Keratinocyte (primary cell): Measurements from ENCODE around the gene LEP. TPM values are rescaled to one million over a fixed set of nuclear protein-coding genes. Genes with fewer than 3 reads are reported as not detected.

ENCODE experiments used
- DNase-seq: peaks from one replicate; pipeline ENCODE4 v3.0.0-alpha.2; 2011; ENCODE audit warnings: low read depth, missing footprints, low spot score
- FAIRE-seq: peaks from 2 replicates; lab custom pipeline; 2011; peaks lifted over from hg19 to GRCh38; lab: Jason Lieb, UNC
- H2AFZ ChIP-seq: 2 replicates; pipeline ENCODE4 v1.6.0; 2012; ENCODE audit warnings: low read length, control low read depth, inconsistent platforms; ENCODE audit not compliant: control insufficient read depth
- H3K27ac ChIP-seq: 2 replicates; pipeline ENCODE4 v1.5.1; 2011; ENCODE audit warnings: low read length; ENCODE audit not compliant: control insufficient read depth, insufficient read depth
- H3K27me3 ChIP-seq: 3 replicates; pipeline ENCODE4 v1.6.0; 2011; ENCODE audit warnings: low read length; ENCODE audit not compliant: control insufficient read depth, insufficient read depth; ENCODE audit errors: extremely low read depth
- H3K36me3 ChIP-seq, 2 experiments: 2 replicates in 1 of 2; 3 replicates in 1 of 2; pipeline ENCODE4 v1.5.1; 2011; ENCODE audit warnings: low read length in 2 of 2, mild to moderate bottlenecking in 1 of 2; ENCODE audit not compliant: control insufficient read depth in 2 of 2, insufficient read depth in 2 of 2; ENCODE audit errors: extremely low read depth in 1 of 2
- H3K4me1 ChIP-seq: 3 replicates; pipeline ENCODE4 v1.5.1; 2011; ENCODE audit warnings: low read length; ENCODE audit not compliant: control insufficient read depth, insufficient read depth; ENCODE audit errors: extremely low read depth
- H3K4me2 ChIP-seq: 3 replicates; pipeline ENCODE4 v1.6.0; 2011; ENCODE audit warnings: low read depth, low read length; ENCODE audit not compliant: control insufficient read depth, insufficient read depth; ENCODE audit errors: extremely low read depth
- H3K4me3 ChIP-seq, 3 experiments: fragments of 200-600 bp in 1 of 3; sonication (generic) in 1 of 3; 2 replicates in 2 of 3; 3 replicates in 1 of 3; pipeline ENCODE4 v1.5.1; 2011 to 2016; ENCODE audit warnings: low read length in 3 of 3, mild to moderate bottlenecking in 3 of 3, control low read depth in 2 of 3, inconsistent platforms in 1 of 3, low read depth in 1 of 3, mixed read lengths in 1 of 3, mixed run types in 1 of 3, moderate library complexity in 1 of 3; ENCODE audit not compliant: control insufficient read depth in 2 of 3, insufficient read depth in 2 of 3; ENCODE audit errors: extremely low read depth in 1 of 3
- H3K79me2 ChIP-seq: 2 replicates; pipeline ENCODE4 v1.6.0; 2012; ENCODE audit warnings: low read length; ENCODE audit not compliant: control insufficient read depth, insufficient read depth
- H3K9ac ChIP-seq: 3 replicates; pipeline ENCODE4 v1.6.0; 2011; ENCODE audit warnings: low read length; ENCODE audit not compliant: control insufficient read depth, insufficient read depth; ENCODE audit errors: extremely low read depth
- H3K9me1 ChIP-seq: 3 replicates; pipeline ENCODE4 v1.6.0; 2011; ENCODE audit warnings: low read length; ENCODE audit not compliant: control insufficient read depth, insufficient read depth; ENCODE audit errors: extremely low read depth
- H3K9me3 ChIP-seq: 2 replicates; pipeline ENCODE4 v1.5.1; 2012; ENCODE audit warnings: low read depth, low read length; ENCODE audit not compliant: control insufficient read depth
- H4K20me1 ChIP-seq: 3 replicates; pipeline ENCODE4 v1.6.0; 2011; ENCODE audit warnings: low read length; ENCODE audit not compliant: control insufficient read depth, insufficient read depth; ENCODE audit errors: extremely low read depth
- CTCF ChIP-seq, 3 experiments: IDR thresholded peaks in 1 of 3; conservative IDR thresholded peaks in 1 of 3; optimal IDR thresholded peaks in 1 of 3; 2 replicates in 2 of 3; 3 replicates in 1 of 3; pipeline versions ENCODE3 to v1.5.1; 2011; ENCODE audit warnings: low read length in 3 of 3, mild to moderate bottlenecking in 3 of 3, moderate library complexity in 2 of 3, control low read depth in 1 of 3, inconsistent platforms in 1 of 3; ENCODE audit not compliant: insufficient read depth in 2 of 3; ENCODE audit errors: extremely low read depth in 1 of 3
- EZH2 ChIP-seq: IDR thresholded peaks from one replicate; pipeline ENCODE4 v1.6.1; 2012; ENCODE audit warnings: inconsistent platforms, mild to moderate bottlenecking, low read length, moderate library complexity
- dilution Hi-C: fragments of 300-500 bp; cut with MboI; formaldehyde crosslinking; loops from one replicate; pipeline ENCODE4 v1.7.0; 2020; ENCODE audit warnings: low sequenced_read_pairs; ENCODE audit not compliant: extremely low pct_ligation_motif_present
- polyA plus RNA-seq, 5 experiments: library from polyadenylated mRNA; depleted of rRNA in 3 of 5; stranded (reverse) in 3 of 5; stranded (forward) in 1 of 5; unstranded in 1 of 5; fragments of >200 nt; gene quantifications; 1 replicate in 1 of 5; 2 replicates in 3 of 5; 3 replicates in 1 of 5; pipeline versions ENCODE4 v1.2.1 to v1.2.3, GENCODE V29; 2011 to 2012; ENCODE audit warnings: missing spikeins in 2 of 5, low read depth in 1 of 5, low replicate concordance in 1 of 5

Gene LEP
- polyA plus RNA-seq, 1 donor (not counting 4 experiments of a cell fraction or from before 2014, with no cell fraction given), result 0.10 TPM

GRCh38 chr7:128203710-128204214 is 37.3 kb upstream of the LEP start:
- Histone ChIP-seq H3K9ac (no peak overlapping the region), H3K36me3 (no peaks in the 10 kb centered on the region), H3K27ac (no peak overlapping the region), H3K4me2 (no peak overlapping the region), H4K20me1 (no peaks in the 10 kb centered on the region), H3K4me3 (no peak overlapping the region), H3K9me1 (no peaks in the 10 kb centered on the region), H3K27me3 (peaks cover 51% of the 10 kb centered on the region), H3K4me1 (no peaks in the 10 kb centered on the region), H3K79me2 (no peaks in the 10 kb centered on the region), H3K9me3 (no peaks in the 10 kb centered on the region), H2AFZ (no peak overlapping the region)
- TF ChIP-seq CTCF (optimal IDR thresholded peaks at IDR 0.05 in 1 of 3, IDR thresholded peaks at IDR 0.05 in 1 of 3, conservative IDR thresholded peaks at IDR 0.05 in 1 of 3; ENCODE audit: extremely low read depth in 1 of 3, insufficient read depth in 2 of 3, low read length in 3 of 3) (no peak), EZH2 (no peak)
- FAIRE-seq, result no peak
- dilution Hi-C loops, result no loop called here
- no peak for DNase-seq

GRCh38 chr7:128204455-128204854 is 36.6 kb upstream of the LEP start:
- Histone ChIP-seq H3K9me1 (no peaks in the 10 kb centered on the region), H2AFZ (no peak overlapping the region), H3K27ac (no peak overlapping the region), H4K20me1 (no peaks in the 10 kb centered on the region), H3K79me2 (no peaks in the 10 kb centered on the region), H3K36me3 (no peaks in the 10 kb centered on the region), H3K9me3 (no peaks in the 10 kb centered on the region), H3K4me1 (no peaks in the 10 kb centered on the region), H3K9ac (no peak overlapping the region), H3K4me3 (no peak overlapping the region), H3K27me3 (peaks cover 51% of the 10 kb centered on the region), H3K4me2 (no peak overlapping the region)
- dilution Hi-C loops, result no loop called here
- DNase-seq (no peak), FAIRE-seq (no peak)
- TF ChIP-seq CTCF (optimal IDR thresholded peaks at IDR 0.05 in 1 of 3, IDR thresholded peaks at IDR 0.05 in 1 of 3, conservative IDR thresholded peaks at IDR 0.05 in 1 of 3; ENCODE audit: extremely low read depth in 1 of 3, insufficient read depth in 2 of 3, low read length in 3 of 3), result no peak
- TF ChIP-seq EZH2, result no peak
